ENCODE measurements around the gene TCAF1. TPM values are rescaled to one million over a fixed set of nuclear protein-coding genes. Genes with fewer than 3 reads are reported as not detected.
"Not testable (repeated sequence)": the region's sequence is repeated elsewhere in the genome, so short reads cannot be mapped to it uniquely, and the experiment has no call there.

TCAF1 gene
- total RNA-seq, 4 donors from 2014 or later: 55.2 to 70.0 (median 58.8) TPM

GRCh38 chr7:143837223-143837622, 64.8 kb downstream of the TCAF1 start:
- H3K36me3 ChIP-seq; intact Hi-C loops (cut with DNase I); H3K9me3 ChIP-seq; H3K4me1 ChIP-seq; H3K27ac ChIP-seq; H3K27me3 ChIP-seq: not testable (repeated sequence)
- peak in 3 of 6 experiments; percentile 55 to 79 (median 65) for TF ChIP-seq CTCF (IDR thresholded peaks at IDR 0.05)
- H3K4me3 ChIP-seq (replicated peaks in 1 of 3): peak overlapping the region in 1 of 3 donors; percentile 21
- peak; percentile 90 to 91 for DNase-seq
- 0% methylated on average over 8 of the region's 24 CpGs; no CpG with 5 or more reads in 1 of the 2 donors for WGBS, 2 donors

- no CpG with 5 or more reads among the region's 38 CpGs for WGBS, 2 donors
- intact Hi-C loops (cut with DNase I); H3K9me3 ChIP-seq; H3K4me1 ChIP-seq; H3K27me3 ChIP-seq; H3K36me3 ChIP-seq: not testable (repeated sequence)
- H3K4me3 ChIP-seq (replicated peaks in 1 of 3): peak overlapping the region in 1 of 3 donors; percentile 27
- peak overlapping the region in 1 of 3 donors; percentile 56 for H3K27ac ChIP-seq
- peak; percentile 94 to 95 for DNase-seq
These were observed 65.4 kb downstream of the TCAF1 start for GRCh38 chr7:143836622-143837021.

- DNase-seq; H3K4me1 ChIP-seq; intact Hi-C loops (cut with DNase I); H3K36me3 ChIP-seq; H3K27me3 ChIP-seq; H3K9me3 ChIP-seq: not testable (repeated sequence)
- Histone ChIP-seq H3K4me3 (replicated peaks in 1 of 3) (peak overlapping the region in 1 of 3 donors; percentile 27), H3K27ac (peak overlapping the region in 1 of 3 donors; percentile 56)
- WGBS, 2 donors: no CpG with 5 or more reads among the region's 17 CpGs
These were observed 65.9 kb downstream of the TCAF1 start for GRCh38 chr7:143836088-143836487.

- WGBS, 2 donors: no CpG with 5 or more reads among the region's 5 CpGs
- H3K27ac ChIP-seq; DNase-seq; H3K4me1 ChIP-seq; H3K27me3 ChIP-seq; H3K36me3 ChIP-seq; intact Hi-C loops (cut with DNase I); H3K9me3 ChIP-seq; H3K4me3 ChIP-seq (replicated peaks in 1 of 3): not testable (repeated sequence)
These were observed 75.4 kb downstream of the TCAF1 start for GRCh38 chr7:143826578-143826977.

- 100% methylated on average over 1 of the region's 7 CpGs; no CpG with 5 or more reads in 1 of the 2 donors for WGBS, 2 donors
- H3K9me3 ChIP-seq; H3K36me3 ChIP-seq; H3K27me3 ChIP-seq; DNase-seq; H3K4me3 ChIP-seq (replicated peaks in 1 of 3); intact Hi-C loops (cut with DNase I); H3K27ac ChIP-seq; H3K4me1 ChIP-seq: not testable (repeated sequence)
These were observed 77.5 kb downstream of the TCAF1 start for GRCh38 chr7:143824295-143825135.

GRCh38 chr7:143823634-143824294, 78.2 kb downstream of the TCAF1 start:
- DNase-seq; H3K4me1 ChIP-seq; H3K36me3 ChIP-seq; H3K27ac ChIP-seq; H3K4me3 ChIP-seq (replicated peaks in 1 of 3); intact Hi-C loops (cut with DNase I); H3K9me3 ChIP-seq; H3K27me3 ChIP-seq: not testable (repeated sequence)
- 100% methylated on average over 1 of the region's 3 CpGs; no CpG with 5 or more reads in 1 of the 2 donors for WGBS, 2 donors

- 17% methylated on average over 1 of the region's 12 CpGs; no CpG with 5 or more reads in 1 of the 2 donors for WGBS, 2 donors
- H3K9me3 ChIP-seq; DNase-seq; intact Hi-C loops (cut with DNase I); H3K4me3 ChIP-seq (replicated peaks in 1 of 3); H3K27me3 ChIP-seq; H3K36me3 ChIP-seq; H3K27ac ChIP-seq; H3K4me1 ChIP-seq: not testable (repeated sequence)
These were observed 80.3 kb downstream of the TCAF1 start for GRCh38 chr7:143821392-143822277.

- no CpG with 5 or more reads among the region's 7 CpGs for WGBS, 2 donors
- H3K4me1 ChIP-seq; H3K4me3 ChIP-seq (replicated peaks in 1 of 3); H3K27ac ChIP-seq; DNase-seq; H3K27me3 ChIP-seq; intact Hi-C loops (cut with DNase I); H3K9me3 ChIP-seq; H3K36me3 ChIP-seq: not testable (repeated sequence)
These were observed 84.1 kb downstream of the TCAF1 start for GRCh38 chr7:143817873-143818272.

- H3K4me1 ChIP-seq; H3K36me3 ChIP-seq; H3K9me3 ChIP-seq; H3K27ac ChIP-seq; DNase-seq; intact Hi-C loops (cut with DNase I); H3K4me3 ChIP-seq (replicated peaks in 1 of 3); H3K27me3 ChIP-seq: not testable (repeated sequence)
- 100% methylated on average over 1 of the region's 8 CpGs; no CpG with 5 or more reads in 1 of the 2 donors for WGBS, 2 donors
These were observed 85.4 kb downstream of the TCAF1 start for GRCh38 chr7:143816471-143817133.

- H3K36me3 ChIP-seq; DNase-seq; H3K4me1 ChIP-seq; H3K9me3 ChIP-seq; H3K27me3 ChIP-seq; H3K27ac ChIP-seq; H3K4me3 ChIP-seq (replicated peaks in 1 of 3); intact Hi-C loops (cut with DNase I): not testable (repeated sequence)
- WGBS, 2 donors: no CpG with 5 or more reads among the region's 6 CpGs
These were observed 91.3 kb downstream of the TCAF1 start for GRCh38 chr7:143810639-143811038.

GRCh38 chr7:143806664-143807071, 95.3 kb downstream of the TCAF1 start:
- intact Hi-C loops (cut with DNase I): not testable (repeated sequence)

More at GRCh38 chr7:143806664-143807071, 95.3 kb downstream of the TCAF1 start:
- not testable (repeated sequence) for DNase-seq; H3K27me3 ChIP-seq; H3K36me3 ChIP-seq; H3K4me3 ChIP-seq (replicated peaks in 1 of 3); H3K4me1 ChIP-seq; H3K27ac ChIP-seq; H3K9me3 ChIP-seq
- no CpG with 5 or more reads among the region's 5 CpGs for WGBS, 2 donors
